Right renal pelvis (tissue), 4 donors: Measurements from ENCODE around the gene THSD7A. TPM values are rescaled to one million over a fixed set of nuclear protein-coding genes. Genes with fewer than 3 reads are reported as not detected.

Experiments
- DNase-seq, 4 donors: peaks; one replicate each; pipeline ENCODE4 v3.0.0-alpha.2; 2013; ENCODE audit warnings: low read depth in 4 of 4, low spot score in 3 of 4, missing footprints in 1 of 4
- polyA plus RNA-seq, 4 donors: library from polyadenylated mRNA; unstranded; fragments of 120-200 nt; gene quantifications; one replicate each; pipeline ENCODE4 v1.2.1, GENCODE V29; 2013; ENCODE audit not compliant: insufficient read length in 4 of 4

The THSD7A gene, protein sequence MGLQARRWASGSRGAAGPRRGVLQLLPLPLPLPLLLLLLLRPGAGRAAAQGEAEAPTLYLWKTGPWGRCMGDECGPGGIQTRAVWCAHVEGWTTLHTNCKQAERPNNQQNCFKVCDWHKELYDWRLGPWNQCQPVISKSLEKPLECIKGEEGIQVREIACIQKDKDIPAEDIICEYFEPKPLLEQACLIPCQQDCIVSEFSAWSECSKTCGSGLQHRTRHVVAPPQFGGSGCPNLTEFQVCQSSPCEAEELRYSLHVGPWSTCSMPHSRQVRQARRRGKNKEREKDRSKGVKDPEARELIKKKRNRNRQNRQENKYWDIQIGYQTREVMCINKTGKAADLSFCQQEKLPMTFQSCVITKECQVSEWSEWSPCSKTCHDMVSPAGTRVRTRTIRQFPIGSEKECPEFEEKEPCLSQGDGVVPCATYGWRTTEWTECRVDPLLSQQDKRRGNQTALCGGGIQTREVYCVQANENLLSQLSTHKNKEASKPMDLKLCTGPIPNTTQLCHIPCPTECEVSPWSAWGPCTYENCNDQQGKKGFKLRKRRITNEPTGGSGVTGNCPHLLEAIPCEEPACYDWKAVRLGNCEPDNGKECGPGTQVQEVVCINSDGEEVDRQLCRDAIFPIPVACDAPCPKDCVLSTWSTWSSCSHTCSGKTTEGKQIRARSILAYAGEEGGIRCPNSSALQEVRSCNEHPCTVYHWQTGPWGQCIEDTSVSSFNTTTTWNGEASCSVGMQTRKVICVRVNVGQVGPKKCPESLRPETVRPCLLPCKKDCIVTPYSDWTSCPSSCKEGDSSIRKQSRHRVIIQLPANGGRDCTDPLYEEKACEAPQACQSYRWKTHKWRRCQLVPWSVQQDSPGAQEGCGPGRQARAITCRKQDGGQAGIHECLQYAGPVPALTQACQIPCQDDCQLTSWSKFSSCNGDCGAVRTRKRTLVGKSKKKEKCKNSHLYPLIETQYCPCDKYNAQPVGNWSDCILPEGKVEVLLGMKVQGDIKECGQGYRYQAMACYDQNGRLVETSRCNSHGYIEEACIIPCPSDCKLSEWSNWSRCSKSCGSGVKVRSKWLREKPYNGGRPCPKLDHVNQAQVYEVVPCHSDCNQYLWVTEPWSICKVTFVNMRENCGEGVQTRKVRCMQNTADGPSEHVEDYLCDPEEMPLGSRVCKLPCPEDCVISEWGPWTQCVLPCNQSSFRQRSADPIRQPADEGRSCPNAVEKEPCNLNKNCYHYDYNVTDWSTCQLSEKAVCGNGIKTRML (N-terminal part only)
- polyA plus RNA-seq, result 10 to 100 TPM; 73.2 to 86.8 (median 83.0) TPM

DNA sequence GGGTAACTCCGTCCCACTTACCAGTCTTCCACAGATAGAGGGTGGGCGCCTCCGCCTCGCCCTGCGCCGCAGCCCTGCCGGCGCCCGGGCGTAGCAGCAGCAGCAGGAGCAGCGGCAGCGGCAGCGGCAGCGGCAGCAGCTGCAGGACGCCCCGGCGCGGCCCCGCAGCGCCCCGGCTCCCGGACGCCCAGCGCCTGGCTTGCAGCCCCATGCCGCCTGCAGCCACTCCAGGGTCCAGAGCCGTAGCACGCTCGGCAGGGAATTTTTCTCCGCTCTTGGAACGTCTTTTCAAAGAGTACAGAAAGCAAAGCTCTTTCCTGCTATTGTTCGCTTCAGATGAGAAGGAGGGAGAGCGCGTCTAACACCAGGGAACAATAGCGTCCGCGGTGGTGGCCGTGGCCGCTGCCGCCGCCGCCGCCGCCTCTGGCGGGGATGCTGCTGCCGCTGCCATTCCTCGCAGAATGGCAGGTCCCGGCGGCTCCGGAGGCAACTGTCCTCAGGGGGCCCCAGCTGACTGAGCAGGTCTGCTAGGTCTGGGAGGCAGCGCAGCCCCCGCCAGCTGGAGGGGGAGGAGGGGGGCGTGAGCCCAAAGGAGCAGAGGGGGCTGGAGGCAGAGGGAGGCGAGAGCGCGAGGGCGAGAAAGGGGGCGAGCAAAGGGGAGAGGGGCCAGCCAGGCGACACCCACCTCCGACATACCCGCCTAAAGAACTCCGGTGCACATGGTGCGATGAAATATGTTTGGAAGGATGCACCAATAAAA lies at the start of gene THSD7A:
Gene THSD7A, minus strand, starts transcription at position 463 of the 760 bp plus-strand sequence. Its CDS starts 252 bp downstream, at position 211.
- peak; percentile 32 to 61 (median 46) for DNase-seq

DNA sequence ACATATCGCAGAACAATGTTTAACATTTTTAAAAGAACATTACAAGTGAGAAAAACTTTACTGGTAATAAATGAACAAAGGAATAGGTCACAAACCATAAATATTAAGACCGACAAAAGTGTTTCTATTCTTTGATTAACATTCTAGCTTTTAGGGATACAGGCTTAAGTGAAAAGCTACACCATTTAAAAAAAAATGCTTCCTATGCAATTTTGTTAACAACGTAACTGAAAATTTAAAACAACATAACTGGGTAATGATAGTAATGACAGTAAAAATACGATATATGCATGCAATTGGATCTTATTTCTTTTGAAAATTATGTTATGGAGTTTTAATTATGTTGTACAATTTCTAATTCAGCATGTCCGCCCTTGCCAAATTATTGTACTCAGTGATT lies 49.7 kb upstream of the THSD7A start:
- DNase-seq, result no peak

DNA sequence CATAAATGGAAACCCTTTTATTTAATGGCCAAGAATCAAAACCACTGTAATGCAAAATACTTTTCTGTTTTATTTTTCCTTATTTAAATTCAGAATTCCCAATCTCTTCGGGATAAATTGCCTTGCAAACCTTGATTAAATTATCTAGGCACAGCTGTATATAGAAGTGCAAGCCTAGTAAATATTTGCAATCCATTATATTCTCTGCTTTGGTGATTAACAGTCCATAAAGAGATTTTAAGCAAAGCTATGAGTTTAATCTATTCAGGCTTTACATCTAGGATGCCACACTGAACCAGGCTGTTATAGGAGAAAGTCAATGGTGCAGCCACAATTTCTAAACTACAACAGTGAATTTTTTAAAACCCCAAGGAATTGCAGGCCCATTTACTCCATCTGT lies 43.6 kb upstream of the THSD7A start:
- no peak for DNase-seq

DNA sequence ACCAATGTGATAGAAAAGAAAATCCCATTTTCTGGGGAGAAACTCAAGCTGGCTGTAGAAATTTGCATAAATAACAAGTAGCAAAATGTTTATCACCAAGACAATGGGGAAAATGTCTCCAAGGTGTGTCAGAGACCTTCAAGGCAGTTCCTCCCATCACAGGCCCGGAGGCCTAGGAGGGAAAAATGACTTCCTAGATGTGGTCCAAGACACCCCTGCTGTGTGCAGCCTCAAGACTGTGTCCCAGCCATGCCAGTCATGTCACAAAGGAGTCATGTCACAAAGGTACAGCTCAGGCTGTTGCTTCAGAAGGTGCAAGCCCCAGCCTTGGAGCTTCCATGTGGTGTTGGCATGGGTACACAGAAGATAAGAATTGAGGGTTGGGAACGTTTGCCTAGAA lies 33.7 kb upstream of the THSD7A start:
- no peak for DNase-seq

DNA sequence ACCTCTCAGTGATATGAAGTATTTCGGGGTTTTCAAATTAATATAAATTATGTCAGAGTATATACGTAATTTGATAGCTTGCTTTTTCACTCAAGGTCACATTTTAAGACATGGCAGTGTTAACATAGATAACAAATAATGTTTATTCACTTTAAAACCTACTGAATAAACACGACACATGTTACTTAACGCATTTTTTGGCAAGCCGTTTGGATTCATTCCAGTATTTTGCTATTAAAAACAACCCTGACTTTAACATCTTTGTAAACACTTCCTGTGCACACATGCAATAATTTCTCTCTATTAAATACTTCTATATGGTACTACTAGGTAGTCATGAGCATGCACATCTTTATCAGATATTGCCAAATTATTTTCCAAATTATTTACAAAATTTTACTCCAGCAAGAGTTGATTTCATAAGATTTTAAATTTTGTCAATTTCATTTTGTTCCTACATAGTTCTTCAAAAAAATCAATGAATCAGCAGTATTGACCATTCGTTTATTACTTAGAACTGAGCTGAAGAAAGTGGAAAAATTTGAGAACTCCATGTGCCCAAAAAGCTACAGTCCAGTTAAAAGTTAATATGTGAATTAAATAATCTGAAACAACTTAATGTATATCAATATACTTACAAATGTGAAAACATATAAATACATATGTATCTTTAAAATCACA lies 26.8 kb upstream of the THSD7A start:
- no peak for DNase-seq

DNA sequence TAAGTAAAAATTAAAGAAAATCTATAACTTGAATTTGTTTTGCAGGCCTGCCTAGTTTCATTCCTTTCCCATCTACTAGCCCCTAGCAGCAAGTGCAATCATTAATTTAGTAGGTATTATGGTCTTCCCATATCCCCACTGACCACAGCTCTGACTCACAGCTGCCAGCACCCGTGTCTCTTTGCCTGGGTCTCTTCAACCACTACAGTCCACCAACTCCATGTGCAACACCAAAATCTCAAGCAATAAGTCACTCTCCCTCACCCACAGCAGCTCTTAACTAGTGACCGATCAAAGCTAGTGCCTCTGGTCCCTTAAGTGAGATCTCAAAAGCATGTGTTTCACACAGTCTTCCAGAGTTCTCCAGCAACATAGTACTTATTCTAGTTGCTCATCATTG lies 26.0 kb upstream of the THSD7A start:
- no peak for DNase-seq

DNA sequence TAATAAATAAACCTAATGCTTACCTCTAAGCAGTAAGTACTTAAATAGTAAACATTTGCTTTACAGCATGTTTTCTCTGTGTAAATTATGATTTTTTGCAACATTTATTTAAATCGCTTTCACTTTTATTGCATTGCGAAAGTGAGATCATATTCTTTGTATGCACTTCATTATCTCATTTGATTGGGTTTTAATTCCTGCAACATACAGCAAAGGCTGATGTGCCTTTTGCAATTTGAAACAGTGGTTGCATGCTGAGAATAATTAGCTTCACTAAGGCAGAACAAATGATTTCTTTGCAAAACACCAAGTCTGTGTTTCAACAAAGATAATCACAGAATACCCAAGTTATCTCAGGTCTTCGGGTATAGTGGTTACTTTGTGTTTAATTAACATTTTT lies 16.3 kb upstream of the THSD7A start:
- DNase-seq, result no peak

DNA sequence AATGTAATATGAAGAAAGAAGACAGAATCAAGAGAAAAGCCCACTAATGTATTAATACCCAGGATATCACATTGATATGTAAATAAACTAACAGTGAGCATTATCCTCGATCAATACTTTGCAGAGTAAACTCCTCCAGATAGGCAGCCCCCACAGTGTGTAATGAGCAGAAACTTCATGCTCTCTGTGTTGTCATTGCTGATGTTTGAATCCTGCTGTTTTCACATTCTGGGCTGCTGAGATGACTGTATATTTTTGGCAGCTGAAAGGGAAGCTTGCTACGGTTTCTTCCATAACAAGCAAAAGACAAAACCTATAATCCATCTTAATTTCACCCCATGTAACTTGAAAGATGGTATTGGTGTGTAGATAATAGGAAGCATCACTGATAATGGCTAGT lies 15.3 kb upstream of the THSD7A start:
- no peak for DNase-seq

DNA sequence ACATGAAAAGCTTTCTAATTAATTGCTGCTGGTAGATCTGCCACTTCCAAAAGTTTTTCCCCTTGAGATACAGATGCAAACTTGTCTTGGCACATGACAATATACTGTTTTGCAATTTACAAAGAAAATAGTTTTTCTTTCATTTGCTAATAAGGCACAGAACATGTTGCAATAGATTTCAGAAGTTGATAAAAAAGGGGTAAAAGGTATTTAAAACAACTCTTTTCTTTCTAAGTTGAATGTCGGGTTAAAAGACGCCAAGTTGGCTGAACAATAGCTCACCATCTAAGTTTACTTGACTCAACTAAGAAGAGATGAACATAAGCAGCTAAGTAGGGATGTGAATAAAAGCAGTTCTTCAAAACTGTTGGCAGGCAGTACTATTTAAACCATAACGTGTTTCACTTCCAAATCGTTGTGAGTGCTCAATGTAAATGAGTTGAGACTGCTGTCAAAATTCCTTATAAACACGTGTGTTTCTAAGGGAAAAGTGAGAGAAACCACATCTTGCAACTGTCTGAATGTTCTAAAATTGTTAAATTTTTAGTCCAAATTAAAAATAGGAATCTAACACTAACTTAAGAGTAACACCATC lies 14.5 kb upstream of the THSD7A start:
- DNase-seq, result no peak

DNA sequence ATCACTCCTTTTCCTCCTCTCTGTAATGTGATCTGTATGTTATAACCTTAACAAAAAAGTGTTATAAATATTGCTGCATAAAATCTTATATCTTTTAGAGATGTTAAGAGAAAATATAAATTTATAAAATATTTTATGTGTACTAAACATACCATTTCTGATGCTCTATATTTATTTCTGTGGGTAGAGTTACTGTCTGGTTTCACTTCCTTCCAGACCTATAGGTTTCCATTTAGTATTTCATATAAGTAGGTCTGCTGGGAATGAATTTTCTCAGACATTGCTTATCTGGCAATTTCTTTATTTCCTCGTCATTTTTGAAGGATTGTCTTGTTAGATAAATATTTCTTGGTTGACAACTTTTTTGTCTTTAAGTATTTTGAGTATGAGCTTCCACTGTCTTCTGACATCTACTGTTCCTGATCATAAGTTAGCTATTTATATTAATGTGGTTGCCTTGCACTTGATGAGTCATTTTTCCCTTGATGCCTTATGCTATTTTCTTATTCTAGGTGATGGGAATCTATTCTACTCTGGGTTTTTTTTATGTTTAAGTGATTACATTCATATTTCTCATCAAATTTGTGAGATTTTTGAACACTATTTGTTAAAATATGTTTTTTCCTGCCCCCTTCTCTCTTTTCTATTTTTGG lies 11.2 kb upstream of the THSD7A start:
- DNase-seq, result no peak

DNA sequence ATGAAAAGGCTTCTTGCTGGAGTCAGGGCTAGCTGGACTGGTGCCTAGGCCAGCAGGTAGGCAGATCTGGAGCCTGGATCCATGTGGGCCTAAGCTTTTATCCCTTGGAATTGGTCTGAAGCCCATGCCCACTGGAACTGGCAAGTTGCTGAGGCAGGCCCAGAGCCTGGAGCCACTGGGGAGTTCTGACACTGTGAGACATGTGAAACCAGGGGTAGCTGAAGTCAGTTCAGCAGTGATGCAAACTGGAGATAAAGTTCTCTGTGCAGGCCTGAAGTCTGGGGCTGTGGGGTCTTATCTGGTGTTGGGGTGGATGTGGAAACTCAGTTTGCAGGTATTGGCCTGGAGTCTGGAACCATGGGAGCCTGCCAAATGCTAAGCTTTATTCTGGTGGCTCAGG lies 9.7 kb upstream of the THSD7A start:
- no peak for DNase-seq

DNA sequence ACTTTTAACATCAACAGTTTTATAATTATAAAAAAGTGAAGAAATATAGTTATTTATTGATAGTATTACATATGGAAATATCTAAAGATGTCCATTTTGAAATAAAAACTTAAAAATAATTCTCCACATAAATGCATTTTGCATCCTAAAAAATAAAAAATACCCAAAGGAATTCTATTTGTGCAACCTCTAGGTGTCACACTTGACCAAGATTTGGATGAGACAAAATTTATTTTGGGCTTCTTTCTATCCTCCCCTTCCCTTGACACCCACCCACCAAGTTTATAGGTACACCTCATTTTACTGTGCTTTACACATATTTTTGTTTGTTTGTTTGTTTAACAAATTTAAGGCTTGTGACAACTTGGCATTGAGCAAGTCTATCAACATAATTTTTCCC lies 3.3 kb upstream of the THSD7A start:
- no peak for DNase-seq

DNA sequence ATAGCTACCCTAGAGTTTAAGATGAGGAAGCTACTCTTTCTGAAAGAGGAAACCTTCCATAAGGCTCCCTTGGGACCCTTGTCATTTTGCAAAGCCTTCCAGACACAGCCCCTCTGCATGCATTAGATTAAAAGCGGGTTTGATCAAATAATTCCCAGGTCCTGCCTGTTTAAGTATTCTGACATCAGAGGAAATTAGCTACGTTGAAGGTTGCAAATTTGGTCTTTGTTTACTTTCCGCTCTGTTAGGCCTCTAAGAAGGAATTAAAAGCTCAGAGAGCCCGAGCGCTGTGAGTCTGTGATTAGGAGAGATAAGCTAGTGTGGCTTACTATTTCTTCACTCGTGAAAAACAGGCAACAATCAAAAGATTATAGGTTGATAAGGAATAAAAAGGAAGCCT lies 1.4 kb upstream of the THSD7A start:
- peak in 1 of 4 donors; percentile 24 for DNase-seq

DNA sequence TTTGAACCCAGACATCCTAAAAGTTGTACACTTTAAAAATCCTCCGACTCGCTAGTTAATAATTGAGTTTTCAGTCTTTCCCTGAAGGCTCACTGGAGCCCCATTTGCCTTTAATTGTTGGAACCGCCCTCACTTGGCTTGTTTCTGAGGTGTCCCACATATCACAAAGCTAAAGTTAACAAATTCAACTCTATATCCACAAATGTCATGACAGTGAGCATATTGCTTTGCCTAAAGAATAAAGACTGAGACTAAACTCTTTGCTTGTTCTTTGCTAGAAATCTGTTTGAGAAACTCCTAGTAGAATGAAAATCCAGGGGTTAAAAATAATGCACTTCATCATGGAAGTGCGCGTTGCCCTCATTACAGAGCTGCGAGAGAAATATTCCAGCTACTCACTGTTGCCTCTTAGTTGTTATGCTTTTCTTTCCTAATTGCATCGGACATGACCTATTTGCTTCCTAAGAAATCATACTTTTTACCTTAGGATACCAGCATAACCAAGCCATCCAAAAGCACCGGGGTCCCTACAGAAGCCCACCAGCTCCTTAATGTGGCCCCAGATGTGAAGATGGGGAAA lies 752 bp downstream of the THSD7A start:
- peak; percentile 28 to 49 (median 46) for DNase-seq

DNA sequence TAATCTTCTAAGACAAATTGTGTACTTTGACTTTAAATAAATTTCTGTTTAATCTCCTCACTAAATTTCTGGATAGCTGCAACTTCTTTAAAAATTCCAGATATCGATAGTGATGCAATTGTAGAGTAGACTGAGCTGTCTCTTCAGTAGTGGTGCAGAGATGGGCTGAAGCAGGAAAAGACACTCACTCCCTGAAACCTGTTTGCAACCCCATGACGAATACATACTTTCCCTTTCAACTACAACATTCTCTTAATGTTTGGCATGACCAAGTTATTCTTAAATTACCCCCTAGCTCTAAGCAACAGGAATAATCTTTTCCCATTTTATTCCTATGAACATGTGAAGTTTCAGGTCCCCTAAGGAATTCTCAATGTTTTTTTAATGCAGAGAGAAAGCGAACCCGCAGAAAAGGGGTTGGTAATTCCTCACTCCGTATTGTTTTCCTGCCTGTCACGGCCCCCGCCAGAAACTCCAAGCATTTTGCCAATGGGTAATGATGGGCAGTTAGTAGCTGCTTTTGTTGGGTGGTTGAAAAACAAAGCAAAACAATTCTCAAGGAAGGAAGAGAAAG lies 1.3 kb downstream of the THSD7A start:
- no peak for DNase-seq

DNA sequence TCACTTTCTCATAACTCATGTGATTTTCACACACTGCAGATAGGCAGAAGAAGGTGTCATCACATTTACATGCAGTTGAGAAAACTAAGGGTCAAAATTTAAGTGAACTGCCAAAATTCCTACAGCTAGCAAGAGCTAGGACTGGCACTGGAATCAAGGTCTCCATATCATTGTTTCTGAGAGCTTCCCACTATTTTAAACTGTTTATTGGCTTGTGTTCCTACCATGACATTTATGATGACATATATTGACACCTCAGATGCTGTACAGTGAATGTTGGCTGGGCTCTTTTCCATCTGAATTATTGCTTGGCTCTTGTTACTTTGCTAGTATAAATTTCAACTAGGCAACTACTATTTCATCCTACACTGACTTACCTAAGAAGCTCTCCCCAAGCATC lies 2.0 kb downstream of the THSD7A start:
- no peak for DNase-seq

DNA sequence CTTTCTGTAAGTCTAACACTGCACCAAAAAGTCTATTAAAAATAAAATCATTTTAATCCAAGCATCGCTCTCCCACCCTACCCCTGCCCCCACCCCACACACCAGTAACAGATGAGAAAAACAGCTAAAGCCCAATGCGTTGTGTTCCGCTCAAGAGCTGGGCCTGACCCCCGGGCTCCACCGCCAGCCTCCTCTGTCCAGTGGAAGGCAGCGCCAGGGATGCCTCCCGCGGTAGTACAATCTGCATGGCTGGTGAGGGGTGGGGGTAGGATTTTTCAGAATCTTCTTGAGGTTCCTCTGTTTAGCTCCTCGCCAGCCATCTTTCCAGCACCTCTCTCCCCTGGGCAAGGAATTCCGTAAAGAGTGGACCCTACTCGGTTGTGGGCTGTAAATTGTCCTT lies 12.1 kb downstream of the THSD7A start:
- no peak for DNase-seq

DNA sequence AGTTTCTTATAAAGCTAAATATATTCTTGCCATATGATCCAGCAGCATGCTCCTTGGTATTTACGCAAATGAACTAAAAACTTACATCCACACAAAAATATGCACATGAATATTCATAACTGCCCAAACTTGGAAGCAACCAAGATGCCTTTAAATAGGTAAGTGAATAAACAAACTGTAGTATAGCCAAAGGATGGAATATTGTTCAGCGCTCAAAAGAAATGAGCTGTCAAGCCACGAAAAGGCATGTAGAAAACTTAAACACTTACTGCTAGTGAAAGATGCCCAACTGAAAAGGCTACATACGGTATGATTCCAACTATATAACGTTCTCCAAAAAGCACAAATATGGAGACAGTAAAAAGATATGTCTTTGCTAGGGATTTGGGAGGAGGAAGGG lies 12.7 kb downstream of the THSD7A start:
- no peak for DNase-seq
